CD1c-positive myeloid dendritic cell (primary cell): ENCODE data around the gene KCNQ1.

Experiments used
- DNase-seq: peaks from one replicate; pipeline ENCODE4 v3.0.0-alpha.2; 2016; ENCODE audit errors: extremely low spot score

Gene KCNQ1

GRCh38 chr11:2743427-2744110 is 298.8 kb downstream of the KCNQ1 start:
- DNase-seq = no peak

- DNase-seq = no peak
Measured at GRCh38 chr11:2744166-2744565, 299.4 kb downstream of the KCNQ1 start.

GRCh38 chr11:2745511-2745910 is 300.7 kb downstream of the KCNQ1 start:
- DNase-seq = no peak

- no peak for DNase-seq
Measured at GRCh38 chr11:2746401-2747247, 301.8 kb downstream of the KCNQ1 start.

- no peak for DNase-seq
Measured at GRCh38 chr11:2747248-2748027, 302.6 kb downstream of the KCNQ1 start.

- DNase-seq = no peak
Measured at GRCh38 chr11:2748061-2748813, 303.4 kb downstream of the KCNQ1 start.

- no peak for DNase-seq
Measured at GRCh38 chr11:2748814-2749554, 304.2 kb downstream of the KCNQ1 start.

- no peak for DNase-seq
Measured at GRCh38 chr11:2750101-2750681, 305.4 kb downstream of the KCNQ1 start.

- DNase-seq = no peak
Measured at GRCh38 chr11:2750682-2751522, 306.1 kb downstream of the KCNQ1 start.

GRCh38 chr11:2751523-2752203 is 306.9 kb downstream of the KCNQ1 start:
- DNase-seq = no peak

- DNase-seq = no peak
Measured at GRCh38 chr11:2752204-2752770, 307.5 kb downstream of the KCNQ1 start.

- DNase-seq = no peak
Measured at GRCh38 chr11:2752923-2753322, 308.1 kb downstream of the KCNQ1 start.

- no peak for DNase-seq
Measured at GRCh38 chr11:2754008-2754407, 309.2 kb downstream of the KCNQ1 start.

- DNase-seq = no peak
Measured at GRCh38 chr11:2755071-2755470, 310.3 kb downstream of the KCNQ1 start.

GRCh38 chr11:2758751-2759150 is 313.9 kb downstream of the KCNQ1 start:
- DNase-seq = no peak

GRCh38 chr11:2759228-2760195 is 314.7 kb downstream of the KCNQ1 start:
- no peak for DNase-seq

- DNase-seq = no peak
Measured at GRCh38 chr11:2760196-2760871, 315.5 kb downstream of the KCNQ1 start.
